Prostate gland (tissue), 2 donors: Measurements from ENCODE around the gene SERPINC1. TPM values are rescaled to one million over a fixed set of nuclear protein-coding genes. Genes with fewer than 3 reads are reported as not detected.
"Not testable (repeated sequence)": the region's sequence is repeated elsewhere in the genome, so short reads cannot be mapped to it uniquely, and the experiment has no call there.

ENCODE experiments used
- DNase-seq: peaks from one replicate; pipeline ENCODE4 v3.0.0-alpha.2; 2019; ENCODE audit warnings: low spot score
- H3K27ac ChIP-seq, 2 donors: fragments of 200-600 bp; sonication (generic); 2 replicates each; pipeline ENCODE4 v1.5.1; 2017 to 2019
- H3K27me3 ChIP-seq: fragments of 200-600 bp; sonication (generic); replicated peaks from 2 replicates; pipeline ENCODE4 v1.5.1; 2019; ENCODE audit not compliant: insufficient read depth
- H3K36me3 ChIP-seq, 2 donors: fragments of 200-600 bp; sonication (generic); 1 replicate in 1 of 2; 2 replicates in 1 of 2; pipeline versions ENCODE4 v1.5.1 to v1.8.1; 2017 to 2019
- H3K4me1 ChIP-seq: fragments of 200-600 bp; sonication (generic); replicated peaks from 2 replicates; pipeline ENCODE4 v1.5.1; 2019
- H3K4me3 ChIP-seq, 2 donors: fragments of 200-600 bp; sonication (generic); 2 replicates each; pipeline ENCODE4 v1.5.1; 2017 to 2019
- H3K9me3 ChIP-seq: fragments of 200-600 bp; sonication (generic); 2 replicates; pipeline ENCODE4 v1.5.1; 2017
- CTCF ChIP-seq, 4 experiments: fragments of 200-600 bp in 2 of 4; fragments of 450-650 bp in 2 of 4; sonication (generic) in 2 of 4; IDR thresholded peaks; 1 replicate in 3 of 4; 2 replicates in 1 of 4; pipeline ENCODE4 v1.5.1; 2016 to 2019; ENCODE audit warnings: antibody characterized with exemption in 4 of 4, mild to moderate bottlenecking in 2 of 4, moderate library complexity in 2 of 4
- POLR2A ChIP-seq: fragments of 450-650 bp; IDR thresholded peaks from one replicate; pipeline ENCODE4 v1.6.1; 2016; ENCODE audit warnings: antibody characterized with exemption, mild to moderate bottlenecking
- POLR2AphosphoS5 ChIP-seq: sonication (generic); formaldehyde crosslinking; IDR thresholded peaks from one replicate; pipeline ENCODE4 v1.6.1; 2017; ENCODE audit warnings: antibody characterized with exemption
- WGBS: methylation state at CpG from one replicate; pipeline ENCODE4 v1.1.5; 2018; 5-methylcytosine and 5-hydroxymethylcytosine counted together
- intact Hi-C: fragments of 100-400 bp; cut with DNase I; formaldehyde crosslinking; loops from one replicate; pipeline ENCODE4 v1.14.2; 2022
- total RNA-seq, 2 donors: library from RNA; depleted of rRNA; stranded (reverse); fragments of >200 nt; gene quantifications; one replicate each; pipeline ENCODE4 v1.1.0, GENCODE V29; 2016

The SERPINC1 gene
- total RNA-seq, 2 donors from 2014 or later, result not detected

- H3K36me3 ChIP-seq, result peaks cover 3 to 14% of the 10 kb centered on the region in 2 donors
- 96% methylated on average over 4 of the region's 4 CpGs for WGBS
- no peaks in the 10 kb centered on the region for H3K27me3 ChIP-seq
- H3K9me3 ChIP-seq, result no peaks in the 10 kb centered on the region
- DNase-seq, result no peak
- H3K27ac ChIP-seq, result no peak overlapping the region
- H3K4me1 ChIP-seq, result no peaks in the 10 kb centered on the region
- intact Hi-C loops, result no loop called here
- no peak overlapping the region for H3K4me3 ChIP-seq
- no peak for TF ChIP-seq POLR2A
- TF ChIP-seq POLR2AphosphoS5, result no peak
- no peak for TF ChIP-seq CTCF (IDR thresholded peaks at IDR 0.05)
Observed at GRCh38 chr1:173948594-173948993, 31.5 kb upstream of the SERPINC1 start.

- H3K27ac ChIP-seq, result no peak overlapping the region
- H3K27me3 ChIP-seq, result no peaks in the 10 kb centered on the region
- WGBS, result 77% methylated on average over 4 of the region's 4 CpGs
- no peaks in the 10 kb centered on the region for H3K9me3 ChIP-seq
- H3K4me1 ChIP-seq, result no peaks in the 10 kb centered on the region
- DNase-seq, result no peak
- H3K36me3 ChIP-seq, result peaks cover 3 to 14% of the 10 kb centered on the region in 2 donors
- no peak overlapping the region for H3K4me3 ChIP-seq
- intact Hi-C loops, result no loop called here
- no peak for TF ChIP-seq POLR2AphosphoS5
- TF ChIP-seq POLR2A, result no peak
- TF ChIP-seq CTCF (IDR thresholded peaks at IDR 0.05), result no peak
Observed at GRCh38 chr1:173946380-173946921, 29.3 kb upstream of the SERPINC1 start.

- no peak for TF ChIP-seq POLR2AphosphoS5
- no peak for TF ChIP-seq POLR2A
- no peak for TF ChIP-seq CTCF (IDR thresholded peaks at IDR 0.05)
- Histone ChIP-seq H3K27me3 (no peaks in the 10 kb centered on the region), H3K27ac (no peak overlapping the region), H3K4me1 (no peaks in the 10 kb centered on the region), H3K9me3 (no peaks in the 10 kb centered on the region), H3K36me3 (no peaks in the 10 kb centered on the region), H3K4me3 (no peak overlapping the region)
- intact Hi-C loops, result no loop called here
- 84% methylated on average over 2 of the region's 2 CpGs for WGBS
- DNase-seq, result no peak
Observed at GRCh38 chr1:173937062-173937461, 19.9 kb upstream of the SERPINC1 start.

GRCh38 chr1:173934440-173934839 is 17.3 kb upstream of the SERPINC1 start:
- no peak overlapping the region for H3K4me3 ChIP-seq
- H3K27me3 ChIP-seq, result no peaks in the 10 kb centered on the region
- no peak for DNase-seq
- TF ChIP-seq POLR2AphosphoS5 (no peak), POLR2A (no peak), CTCF (IDR thresholded peaks at IDR 0.05) (no peak)
- no peak overlapping the region for H3K27ac ChIP-seq
- WGBS, result 94% methylated on average over 1 of the region's 1 CpG
- H3K36me3 ChIP-seq, result no peaks in the 10 kb centered on the region
- no peaks in the 10 kb centered on the region for H3K4me1 ChIP-seq
- intact Hi-C loops, result no loop called here
- H3K9me3 ChIP-seq, result no peaks in the 10 kb centered on the region

GRCh38 chr1:173930541-173930940 is 13.4 kb upstream of the SERPINC1 start:
- H3K4me1 ChIP-seq, H3K27me3 ChIP-seq, H3K4me3 ChIP-seq, H3K27ac ChIP-seq, H3K36me3 ChIP-seq, H3K9me3 ChIP-seq, DNase-seq, intact Hi-C loops: not testable (repeated sequence)
- 93% methylated on average over 5 of the region's 5 CpGs for WGBS
